ENCODE measurements around the gene MAP4K5. TPM values are rescaled to one million over a fixed set of nuclear protein-coding genes. Genes with fewer than 3 reads are reported as not detected.

The MAP4K5 gene
- total RNA-seq, 2 experiments from 2014 or later = 26.2 to 28.1 TPM

- Mint-ChIP-seq H3K27ac (no peak overlapping the region), H3K4me1 (ENCODE audit: low read depth) (no peaks in the 10 kb centered on the region), H3K9me3 (peaks cover 13% of the 10 kb centered on the region), H3K36me3 (ENCODE audit: low read depth) (peaks cover 67% of the 10 kb centered on the region), H3K4me3 (no peak overlapping the region), H3K27me3 (no peaks in the 10 kb centered on the region)
- POLR2A ChIA-PET = no interaction called here
- CTCF ChIA-PET = no interaction called here
- DNase-seq (no peak), ATAC-seq (no peak)
- intact Hi-C loops (cut with micrococcal nuclease) = no loop called here
- no peak for TF ChIP-seq CTCF (IDR thresholded peaks at IDR 0.05)
Observed at GRCh38 chr14:50475460-50475859, 56.9 kb downstream of the MAP4K5 start.

- DNase-seq (no peak), ATAC-seq (no peak)
- ChIA-PET CTCF (no interaction called here), POLR2A (interaction anchor here (1.0 kb wide), 1 partner anchor 107 kb away, joined by 3 read pairs; no protein-coding TSS in a partner anchor)
- no peaks in the 10 kb centered on the region for H3K27me3 Mint-ChIP-seq
- no peak for TF ChIP-seq CTCF (IDR thresholded peaks at IDR 0.05)
- H3K4me3 Mint-ChIP-seq = no peak overlapping the region
- H3K9me3 Mint-ChIP-seq = peaks cover 13% of the 10 kb centered on the region
- no peaks in the 10 kb centered on the region for H3K4me1 Mint-ChIP-seq (ENCODE audit: low read depth)
- H3K27ac Mint-ChIP-seq = no peak overlapping the region
- peaks cover 68% of the 10 kb centered on the region for H3K36me3 Mint-ChIP-seq (ENCODE audit: low read depth)
- intact Hi-C loops (cut with micrococcal nuclease) = no loop called here
Observed at GRCh38 chr14:50471838-50472465, 60.4 kb downstream of the MAP4K5 start.

DNA sequence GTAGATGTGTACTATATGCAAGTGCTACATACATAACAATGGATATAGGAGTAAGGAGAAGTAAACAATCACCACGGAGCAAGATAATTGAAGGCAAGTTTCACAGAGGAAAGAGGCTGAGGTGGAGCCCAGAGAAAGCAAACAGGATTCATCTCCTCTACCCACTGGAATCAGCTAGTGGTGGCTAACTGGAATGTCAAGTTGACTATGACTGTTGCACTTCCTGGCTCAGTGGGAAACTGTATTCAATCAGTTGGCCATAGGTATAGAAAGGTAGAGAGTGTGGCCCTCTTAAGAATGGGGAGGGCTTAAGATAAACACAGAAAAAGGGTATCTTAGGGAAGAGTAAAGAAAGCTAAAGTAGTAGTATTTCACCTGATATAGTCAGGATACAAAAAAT is 62.4 kb downstream of the MAP4K5 start:
- no peak for TF ChIP-seq CTCF (IDR thresholded peaks at IDR 0.05)
- Mint-ChIP-seq H3K4me3 (no peak overlapping the region), H3K9me3 (peaks cover 13% of the 10 kb centered on the region), H3K27ac (no peak overlapping the region), H3K36me3 (ENCODE audit: low read depth) (peaks cover 64% of the 10 kb centered on the region), H3K27me3 (no peaks in the 10 kb centered on the region), H3K4me1 (ENCODE audit: low read depth) (no peaks in the 10 kb centered on the region)
- CTCF ChIA-PET = interaction anchor here (1.3 kb wide), 1 partner anchor 149 kb away, joined by 3 read pairs; no protein-coding TSS in a partner anchor
- DNase-seq = no peak
- ATAC-seq = no peak
- intact Hi-C loops (cut with micrococcal nuclease) = no loop called here
- POLR2A ChIA-PET = interaction anchor here (1.0 kb wide), 1 partner anchor 12 kb away, joined by 5 read pairs; no protein-coding TSS in a partner anchor

DNA sequence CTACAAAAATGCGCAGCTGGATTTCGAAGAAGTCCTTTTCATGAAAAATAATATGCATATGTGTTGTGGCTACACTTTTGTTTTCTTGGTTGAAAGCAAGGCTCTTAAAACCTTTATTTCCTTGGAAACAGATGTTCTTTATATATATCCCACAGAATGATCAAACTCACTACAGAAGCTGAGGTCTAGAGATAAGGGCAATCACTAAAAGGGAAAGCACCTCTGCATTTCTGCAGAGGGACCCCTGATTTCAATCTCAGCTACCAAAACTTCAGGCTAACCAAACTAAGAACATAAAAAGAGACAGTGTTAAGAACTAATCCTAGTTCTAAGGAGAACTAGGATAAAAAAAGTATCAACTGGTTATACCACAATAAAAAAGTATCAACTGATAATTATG is 70.3 kb downstream of the MAP4K5 start:
- H3K4me1 Mint-ChIP-seq (ENCODE audit: low read depth) = no peaks in the 10 kb centered on the region
- no peak overlapping the region for H3K27ac Mint-ChIP-seq
- intact Hi-C loops (cut with micrococcal nuclease) = no loop called here
- H3K36me3 Mint-ChIP-seq (ENCODE audit: low read depth) = peaks cover 17% of the 10 kb centered on the region
- H3K27me3 Mint-ChIP-seq = no peaks in the 10 kb centered on the region
- ChIA-PET POLR2A (no interaction called here), CTCF (no interaction called here)
- TF ChIP-seq CTCF (IDR thresholded peaks at IDR 0.05) = no peak
- no peaks in the 10 kb centered on the region for H3K9me3 Mint-ChIP-seq
- no peak for ATAC-seq
- DNase-seq = no peak
- no peak overlapping the region for H3K4me3 Mint-ChIP-seq

DNA sequence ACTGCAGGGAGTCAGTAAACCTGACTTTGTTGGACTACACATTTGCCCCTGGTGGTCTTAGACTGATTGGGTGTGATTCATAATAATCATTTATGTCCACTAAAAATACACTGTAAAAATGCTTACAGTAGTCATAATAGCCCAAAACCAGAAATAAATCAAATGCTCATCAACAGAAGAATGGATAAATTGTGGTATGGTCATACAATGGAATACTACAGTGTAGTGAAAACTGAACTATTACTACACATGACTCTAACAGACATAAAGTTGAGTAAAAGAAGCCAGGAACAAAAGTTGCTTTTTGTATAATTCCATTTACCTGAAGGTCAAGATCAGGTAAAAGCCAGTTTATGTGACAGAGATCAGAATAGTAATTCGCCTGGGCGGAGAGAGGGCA is 78.5 kb downstream of the MAP4K5 start:
- no peaks in the 10 kb centered on the region for H3K9me3 Mint-ChIP-seq
- H3K4me1 Mint-ChIP-seq (ENCODE audit: low read depth) = peaks cover 5% of the 10 kb centered on the region
- no peak overlapping the region for H3K4me3 Mint-ChIP-seq
- DNase-seq (no peak), ATAC-seq (no peak)
- intact Hi-C loops (cut with micrococcal nuclease) = no loop called here
- no peak for TF ChIP-seq CTCF (IDR thresholded peaks at IDR 0.05)
- POLR2A ChIA-PET = no interaction called here
- CTCF ChIA-PET = no interaction called here
- H3K36me3 Mint-ChIP-seq (ENCODE audit: low read depth) = peaks cover 40% of the 10 kb centered on the region
- H3K27me3 Mint-ChIP-seq = no peaks in the 10 kb centered on the region
- no peak overlapping the region for H3K27ac Mint-ChIP-seq
